Fibroblast of upper back skin (primary cell): ENCODE data around the gene EFCAB6.
A peak's percentile ranks its signal among the peaks of the same experiment; 100 is the strongest.

Source experiments
- DNase-seq: peaks from one replicate; pipeline ENCODE4 v3.0.0-alpha.2; 2013

Gene EFCAB6

DNA sequence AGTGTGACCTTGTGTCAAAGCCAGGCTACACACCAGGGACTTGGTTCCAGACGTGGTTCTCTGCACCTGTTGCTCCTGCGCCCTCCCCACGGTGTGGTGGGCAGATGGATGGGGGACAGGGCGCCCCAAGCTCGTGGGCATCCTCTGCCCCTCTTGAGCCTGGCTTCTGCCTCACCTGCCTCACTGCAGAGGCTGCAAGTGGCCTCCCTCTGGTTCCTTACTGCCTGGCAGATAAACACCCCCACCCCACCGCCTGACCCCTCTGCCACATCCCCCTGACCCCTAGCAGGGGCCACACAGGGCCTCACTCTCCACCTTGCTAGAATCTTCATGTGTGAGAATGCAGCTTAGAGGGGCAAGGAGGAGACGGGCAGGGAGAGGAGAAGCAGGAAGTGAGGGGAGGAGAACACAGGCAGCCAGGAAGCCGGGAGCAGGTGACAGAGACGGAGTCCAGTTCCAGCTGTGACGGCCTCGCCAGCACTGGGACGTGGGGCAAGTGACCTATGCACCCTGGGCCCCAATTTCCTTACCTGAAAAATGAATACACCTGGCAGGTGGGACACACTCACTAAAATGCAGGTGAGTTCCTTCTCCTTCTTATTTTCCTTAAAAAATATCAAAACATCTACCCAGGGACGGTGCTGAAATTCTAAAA, 178.3 kb downstream of the EFCAB6 start:
- DNase-seq: no peak

DNA sequence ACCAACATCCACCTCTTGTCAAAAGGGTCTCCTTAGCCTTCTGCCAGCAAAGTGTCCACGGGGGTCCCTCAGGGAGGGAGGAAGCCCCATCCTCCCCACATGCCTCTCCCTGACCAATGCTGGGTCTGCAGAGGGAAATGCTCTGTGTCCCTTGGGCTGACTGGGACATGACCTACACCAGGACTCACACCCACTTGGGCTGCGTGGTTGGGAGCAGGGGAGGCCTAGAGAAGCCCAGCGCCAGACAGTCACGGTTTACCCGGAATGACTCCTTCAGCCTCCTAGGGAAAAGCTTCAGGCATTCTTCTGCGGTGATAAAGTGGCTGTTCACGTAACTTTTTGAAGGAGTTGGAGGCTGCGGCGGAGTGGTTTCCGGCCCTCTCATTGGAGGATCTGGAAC, 180.3 kb downstream of the EFCAB6 start:
- no peak for DNase-seq

DNA sequence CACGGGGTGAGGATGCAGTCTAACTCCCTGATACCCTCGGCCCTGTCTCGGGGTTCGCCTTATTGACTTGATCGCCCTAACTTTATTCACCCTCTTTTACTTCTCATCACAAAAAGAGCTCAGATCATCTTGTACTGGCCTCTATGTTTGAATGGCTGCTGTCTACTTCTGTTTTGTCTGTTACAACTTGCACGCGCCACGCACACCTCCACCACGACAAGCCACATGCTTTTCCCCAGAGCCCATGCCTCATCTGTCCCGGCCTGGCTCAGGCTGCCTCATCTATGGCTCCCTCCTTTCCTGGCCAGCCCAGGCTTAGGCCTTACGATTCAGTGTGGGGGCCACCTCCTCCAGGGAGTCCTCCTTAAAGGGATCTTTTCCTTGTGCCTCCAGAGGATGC, 180.9 kb downstream of the EFCAB6 start:
- no peak for DNase-seq

DNA sequence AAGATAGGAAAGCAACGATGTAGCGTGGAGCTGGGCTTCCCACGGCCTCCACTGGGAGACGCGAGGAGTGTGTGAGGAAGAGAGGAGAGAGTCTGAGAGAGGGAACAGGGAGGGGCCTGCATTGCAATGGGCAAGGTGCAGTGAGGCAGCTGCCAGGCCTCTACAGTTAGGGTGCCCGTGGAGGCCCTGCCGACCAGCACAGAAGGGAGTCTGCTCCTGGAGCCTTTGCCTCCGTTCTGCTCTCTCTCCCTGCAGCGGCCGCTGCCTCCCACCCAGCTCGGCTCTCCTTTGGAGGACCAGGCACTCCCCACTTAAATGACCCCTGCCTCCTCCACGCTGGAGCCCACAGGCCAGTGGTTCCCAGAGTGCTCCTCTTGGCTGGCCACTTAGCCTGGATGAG, 181.7 kb downstream of the EFCAB6 start:
- DNase-seq: no peak

DNA sequence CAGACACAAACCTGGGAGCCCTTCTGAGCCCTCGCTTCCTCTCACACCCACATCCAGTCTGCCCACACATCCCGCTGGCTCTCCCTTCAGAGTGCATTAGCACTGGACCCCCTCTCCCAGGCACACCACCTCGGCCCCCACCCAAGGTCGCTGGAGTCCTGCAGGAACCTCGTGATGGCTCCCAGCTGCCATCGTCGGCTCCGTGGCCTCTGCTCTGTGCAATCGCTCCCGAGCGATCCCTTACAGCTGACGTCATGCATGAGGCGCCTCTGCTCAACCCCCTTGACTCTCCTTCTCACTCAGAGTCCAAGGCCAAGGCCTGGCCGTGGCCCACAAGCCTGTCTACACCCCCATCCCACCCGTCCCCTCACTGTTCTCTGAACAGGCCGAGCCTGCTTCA, 183.9 kb downstream of the EFCAB6 start:
- DNase-seq: no peak

DNA sequence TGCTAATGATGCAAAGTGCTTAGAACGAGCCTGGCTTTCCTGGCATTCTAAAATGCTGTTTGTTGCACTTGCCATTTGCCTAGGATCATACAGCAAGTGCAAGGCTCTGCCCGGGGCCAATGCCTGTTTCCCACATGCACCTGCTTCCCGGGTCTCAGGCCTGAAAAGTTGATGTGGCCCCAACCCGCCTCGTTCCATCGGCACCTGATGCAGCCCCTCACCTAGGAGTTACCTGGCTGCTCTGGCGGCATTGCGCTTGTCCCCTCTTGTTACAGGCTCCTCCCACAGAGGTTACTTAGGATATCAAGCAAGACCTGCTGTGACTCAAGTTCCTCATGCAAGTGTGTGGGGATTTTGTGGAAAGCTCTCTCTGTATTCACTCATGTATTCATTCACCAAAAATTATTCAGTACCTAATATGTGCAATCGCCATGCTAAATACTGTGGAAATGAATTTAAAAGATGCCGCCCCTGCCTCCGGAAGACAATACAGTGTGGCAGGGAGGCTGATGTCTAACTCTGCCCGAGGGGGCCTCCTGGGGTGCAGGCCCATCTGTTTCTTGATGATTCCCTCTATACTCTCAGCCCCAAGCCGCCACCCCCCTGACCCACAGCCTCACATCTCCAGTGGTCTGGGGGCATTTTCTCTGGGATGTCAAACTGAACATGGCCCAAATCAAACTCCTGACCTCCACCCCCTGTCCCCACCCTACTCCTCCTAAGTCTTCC, 184.5 kb downstream of the EFCAB6 start:
- DNase-seq: no peak

DNA sequence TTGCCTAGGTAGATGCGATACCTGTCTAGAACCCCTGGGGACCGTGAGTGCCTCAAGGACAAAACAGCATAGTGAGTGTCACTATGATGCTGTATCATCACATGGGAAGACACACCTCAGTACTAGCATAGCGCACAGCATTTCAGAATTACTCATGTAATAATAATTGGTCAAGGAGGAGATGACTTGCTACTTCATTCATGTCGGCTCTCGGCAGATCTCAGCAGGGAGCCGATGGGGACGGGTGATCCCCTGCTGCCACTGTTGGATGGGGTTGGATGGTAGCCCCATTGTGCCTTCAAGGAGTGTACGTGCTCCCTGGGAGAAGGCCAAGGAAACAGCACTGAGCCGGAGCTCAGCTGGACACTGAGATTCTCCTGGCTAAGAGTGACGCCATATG, 186.9 kb downstream of the EFCAB6 start:
- no peak for DNase-seq

DNA sequence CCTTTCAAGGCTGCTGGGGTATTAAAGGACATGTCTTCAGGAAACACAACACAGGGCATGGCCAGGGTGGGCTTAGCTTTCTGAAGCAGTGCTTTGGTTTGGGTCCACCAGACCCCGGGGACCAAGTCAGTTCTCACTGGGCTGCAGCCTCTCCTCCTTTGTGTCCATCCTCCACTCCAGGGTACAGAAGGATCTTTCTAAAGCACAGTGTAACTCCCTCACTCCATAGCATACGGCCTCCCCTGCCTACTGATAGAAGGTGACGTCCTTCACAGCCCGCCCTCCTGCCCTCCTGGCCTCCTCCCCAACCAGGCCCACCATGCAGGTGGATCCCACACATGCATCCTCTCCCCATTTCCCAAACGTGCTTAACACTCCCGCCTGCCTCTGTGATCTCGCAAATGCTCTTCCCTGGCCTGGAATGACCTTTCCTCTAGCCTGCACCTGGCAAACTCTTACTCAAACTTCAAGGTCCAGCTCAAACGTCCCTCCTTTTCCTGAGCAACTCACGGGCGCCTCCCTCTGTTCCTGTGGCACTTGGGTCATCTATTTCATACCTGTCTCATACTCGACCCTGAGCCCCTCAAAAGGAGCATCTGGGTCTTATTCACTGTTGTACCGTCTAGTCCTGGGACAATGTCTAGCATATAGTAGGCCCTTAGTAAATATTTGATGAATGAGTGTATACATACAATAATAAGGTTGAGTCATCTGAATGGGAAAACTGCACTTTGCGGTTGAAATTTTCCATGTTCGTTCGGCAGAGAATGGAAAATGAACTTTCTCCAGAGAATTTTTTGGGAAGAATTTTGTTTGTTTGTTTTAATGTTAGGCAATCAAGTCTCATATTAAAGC, 187.7 kb downstream of the EFCAB6 start:
- DNase-seq: peak; percentile 7

DNA sequence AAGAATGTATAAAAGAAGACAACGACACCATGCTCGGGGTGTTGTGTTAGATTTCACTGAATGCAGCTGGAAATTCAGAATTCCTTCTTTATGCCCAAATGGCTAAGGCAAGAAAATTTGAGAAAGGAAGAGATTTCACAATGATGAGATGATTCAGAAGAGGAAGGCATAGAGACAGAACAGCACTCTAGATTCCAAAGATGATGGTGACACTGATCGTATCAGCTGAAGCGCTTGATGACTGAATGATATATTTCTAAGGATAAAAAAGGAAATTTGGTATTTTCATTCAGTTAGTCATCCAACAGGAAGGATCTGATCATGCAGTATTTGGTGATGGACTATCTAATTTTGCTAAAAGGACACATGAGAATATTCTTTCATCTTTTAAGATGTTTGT, 189.2 kb downstream of the EFCAB6 start:
- DNase-seq: no peak

DNA sequence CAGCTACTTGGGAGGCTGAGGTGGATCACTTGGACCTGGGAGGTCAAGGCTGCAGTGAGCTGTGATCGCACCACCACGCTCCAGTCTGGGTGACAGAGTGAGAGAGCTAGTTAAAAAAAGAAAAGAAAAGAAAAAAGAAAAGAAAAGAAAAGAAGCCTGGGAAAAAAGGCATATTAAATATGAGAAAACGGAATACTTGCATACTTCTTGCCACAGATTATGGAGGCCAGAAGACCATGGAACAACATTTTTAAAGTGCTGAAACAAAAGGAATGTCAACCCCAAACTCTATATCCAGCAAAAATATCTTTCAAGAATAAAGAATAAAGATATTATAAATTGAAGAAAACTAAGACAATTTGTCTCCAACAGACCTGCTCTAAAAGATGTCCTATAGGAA, 191.9 kb downstream of the EFCAB6 start:
- DNase-seq: no peak

DNA sequence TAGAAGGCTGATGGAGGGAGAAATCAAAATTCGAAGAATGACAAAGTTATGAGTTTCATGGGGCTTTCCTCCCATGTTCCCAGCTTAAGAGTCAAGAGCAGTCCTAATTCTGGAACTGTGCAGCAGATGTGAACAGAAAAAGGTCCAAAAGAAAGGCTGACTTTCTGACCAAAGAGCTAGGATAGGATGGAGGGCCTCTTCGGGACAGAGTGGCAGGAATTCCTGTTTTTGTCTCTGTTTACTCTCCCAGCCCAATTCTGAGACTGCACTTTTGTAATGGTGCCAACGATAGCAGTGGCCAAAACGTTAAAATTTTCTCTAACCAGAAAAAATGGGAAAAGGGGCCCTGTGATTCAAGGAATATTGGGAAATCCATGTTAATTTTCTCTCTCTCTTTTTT, 193.6 kb downstream of the EFCAB6 start:
- DNase-seq: no peak

DNA sequence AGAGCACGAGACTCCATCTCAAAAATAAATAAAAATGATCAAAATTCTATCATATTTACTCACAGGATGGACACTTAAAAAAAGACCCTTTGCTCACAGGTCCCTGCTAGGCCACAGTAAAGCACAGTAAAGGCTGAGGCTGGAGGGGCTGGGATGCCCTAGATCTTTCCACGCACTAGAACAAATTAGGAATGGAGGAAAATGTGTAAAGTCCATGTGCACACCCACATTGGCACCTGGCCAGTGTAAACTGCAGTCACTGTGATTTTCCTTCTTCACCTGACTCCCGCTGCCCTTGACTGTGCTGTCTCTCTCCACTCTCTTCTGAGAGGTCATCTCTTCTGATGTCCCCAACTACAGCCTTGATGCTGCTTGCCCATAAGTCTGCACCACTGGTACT, 195.5 kb downstream of the EFCAB6 start:
- no peak for DNase-seq

DNA sequence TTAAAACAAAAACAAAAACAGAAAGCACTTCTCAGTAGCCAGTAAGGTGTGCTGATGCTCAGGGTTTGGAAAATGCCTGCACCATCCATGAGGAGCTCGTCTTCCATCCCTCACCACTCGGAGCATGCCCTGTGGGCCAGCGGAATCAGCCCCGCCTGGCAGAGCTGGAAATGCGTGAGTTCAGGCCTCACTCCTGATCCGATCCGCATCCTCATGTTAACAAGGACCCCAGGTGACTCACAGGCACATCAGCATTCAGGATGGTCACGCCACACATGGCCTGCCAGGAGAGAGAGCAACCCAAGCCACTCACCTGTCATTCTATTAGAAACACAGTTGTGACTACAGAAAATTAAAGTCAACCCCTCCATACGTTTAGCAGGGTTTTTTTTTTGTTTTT, 211.8 kb downstream of the EFCAB6 start:
- DNase-seq: no peak

DNA sequence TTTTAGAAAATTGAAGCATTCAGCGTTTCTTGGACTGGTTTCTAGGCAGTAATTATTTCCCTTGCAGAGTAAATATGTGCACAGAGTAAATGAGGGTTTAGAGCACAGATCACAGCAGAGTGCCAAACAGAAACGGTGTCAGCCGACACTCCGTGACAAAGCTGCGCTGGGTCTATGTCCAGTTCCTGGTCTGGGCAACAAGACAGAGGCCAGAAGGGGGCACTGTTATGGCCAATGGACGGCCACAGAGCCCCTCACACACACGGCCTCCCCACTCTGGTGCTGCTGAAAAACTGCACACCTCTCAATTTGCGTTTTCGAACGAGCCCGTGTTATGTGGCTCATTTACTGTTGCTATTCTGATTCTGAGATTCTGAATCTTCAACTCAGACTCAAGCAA, 219.6 kb downstream of the EFCAB6 start:
- DNase-seq: no peak

DNA sequence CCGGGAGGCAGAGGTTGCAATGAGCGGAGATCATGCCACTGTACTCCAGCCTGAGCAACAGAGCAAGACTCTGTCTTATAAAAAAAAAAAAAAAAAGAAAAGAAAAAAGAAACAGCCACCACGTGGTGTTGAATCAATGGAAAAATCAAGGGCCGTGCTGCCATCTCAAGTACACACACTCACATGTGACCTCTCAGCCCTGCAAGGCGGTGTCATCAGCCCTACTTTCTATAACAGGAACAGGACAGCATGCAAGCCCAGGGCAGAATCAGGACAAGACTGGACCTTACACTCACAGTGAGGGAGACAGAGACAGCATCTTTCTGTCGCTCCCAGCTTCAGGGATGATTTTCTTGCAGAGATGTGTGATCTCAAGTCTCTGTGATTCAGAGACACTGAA, 220.7 kb downstream of the EFCAB6 start:
- no peak for DNase-seq

DNA sequence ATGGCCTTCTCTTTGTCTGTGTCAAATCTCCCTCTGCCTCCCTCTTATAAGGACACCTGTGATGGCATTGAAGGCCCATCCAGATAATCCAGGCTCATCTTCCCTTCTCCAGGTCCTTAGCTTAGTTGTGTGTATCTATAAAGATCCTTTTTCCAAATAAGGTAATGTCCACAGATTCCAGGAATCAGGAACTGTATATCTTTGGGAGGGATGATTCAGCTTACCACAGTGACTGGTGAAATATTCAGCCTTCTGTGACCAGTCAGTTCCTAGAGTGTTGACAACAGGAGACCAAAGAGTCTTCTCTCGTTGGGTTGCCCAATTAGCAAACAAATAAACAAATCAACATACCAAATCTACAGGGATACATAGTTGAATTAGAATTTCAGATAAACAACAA, 224.5 kb downstream of the EFCAB6 start:
- DNase-seq: peak; percentile 12

DNA sequence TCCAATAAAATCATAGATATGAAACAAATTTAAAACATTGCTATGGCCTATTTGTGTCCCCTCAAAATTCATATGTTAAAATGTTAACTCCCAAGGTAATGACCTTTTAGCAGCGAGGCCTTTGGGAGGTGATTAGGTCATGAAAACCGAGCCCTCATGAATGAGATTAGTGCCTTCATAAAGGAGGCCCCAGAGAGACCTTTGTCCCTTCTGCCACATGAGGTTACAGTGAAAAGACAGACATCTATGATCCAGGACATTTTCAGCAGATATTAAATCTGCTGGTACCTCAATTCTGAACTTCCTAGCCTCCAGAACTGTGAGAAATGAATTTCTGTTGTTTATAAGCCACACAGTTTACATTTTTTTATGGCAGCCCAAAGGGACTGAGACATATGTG, 228.6 kb downstream of the EFCAB6 start:
- no peak for DNase-seq

DNA sequence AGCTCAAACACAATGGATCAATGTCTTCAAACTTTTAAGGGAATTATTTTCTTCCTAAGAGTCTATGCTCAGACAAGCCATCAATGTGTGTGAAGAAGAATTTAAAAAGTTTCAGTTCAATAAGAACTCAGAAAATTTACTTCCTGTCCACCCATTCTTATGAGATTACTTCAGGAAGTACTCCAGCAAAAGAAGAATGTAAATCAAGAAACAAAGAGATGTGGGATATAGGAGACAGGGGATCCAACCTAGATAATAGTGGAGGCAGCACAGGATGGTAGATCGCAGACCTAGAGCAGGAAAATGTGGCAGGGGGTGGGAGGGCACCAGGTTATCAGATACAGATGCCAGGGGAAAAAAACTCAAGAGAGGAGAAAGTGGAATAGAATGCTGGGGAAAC, 229.7 kb downstream of the EFCAB6 start:
- no peak for DNase-seq

DNA sequence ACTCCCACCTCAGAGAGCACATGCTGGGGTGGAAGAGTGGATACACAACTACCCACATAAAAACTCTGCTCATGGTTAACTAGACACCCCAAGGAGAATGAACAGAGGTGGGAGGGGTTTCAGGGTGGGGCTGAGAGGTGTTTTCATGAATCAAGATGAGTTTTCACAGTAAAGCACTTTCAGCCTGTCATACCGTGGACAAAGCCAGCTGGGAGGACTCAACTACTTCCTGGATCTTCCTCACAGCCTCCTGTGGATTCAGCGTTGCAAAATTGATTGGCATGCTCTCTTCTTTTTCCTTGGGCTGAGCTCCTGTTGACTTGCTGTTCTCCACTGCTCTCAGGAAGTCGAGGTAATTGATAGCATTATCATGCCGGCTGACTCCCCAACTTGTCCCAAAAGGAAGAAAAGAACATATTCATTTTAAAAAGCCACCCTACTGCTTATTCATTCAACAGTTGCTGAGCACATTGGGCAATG, 231.8 kb downstream of the EFCAB6 start:
- no peak for DNase-seq

DNA sequence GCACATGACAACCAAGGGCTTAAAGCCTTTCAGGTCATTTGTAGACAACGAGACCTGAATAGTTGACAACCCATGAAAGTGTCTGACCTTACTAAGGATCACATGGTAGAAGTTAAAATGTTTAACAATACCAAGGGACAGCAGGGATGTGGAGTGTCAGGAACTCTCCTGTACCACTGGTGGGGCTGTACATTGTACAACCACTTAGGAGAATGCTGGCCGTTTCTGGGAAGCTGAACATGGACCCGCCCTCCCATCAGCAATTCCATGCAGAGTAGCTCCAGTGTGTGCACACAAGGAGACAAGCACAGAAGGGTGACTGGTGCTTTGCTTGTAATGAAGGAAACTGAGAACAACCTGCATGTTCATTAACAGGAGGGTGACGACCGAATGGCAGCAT, 237.4 kb downstream of the EFCAB6 start:
- DNase-seq: no peak

DNA sequence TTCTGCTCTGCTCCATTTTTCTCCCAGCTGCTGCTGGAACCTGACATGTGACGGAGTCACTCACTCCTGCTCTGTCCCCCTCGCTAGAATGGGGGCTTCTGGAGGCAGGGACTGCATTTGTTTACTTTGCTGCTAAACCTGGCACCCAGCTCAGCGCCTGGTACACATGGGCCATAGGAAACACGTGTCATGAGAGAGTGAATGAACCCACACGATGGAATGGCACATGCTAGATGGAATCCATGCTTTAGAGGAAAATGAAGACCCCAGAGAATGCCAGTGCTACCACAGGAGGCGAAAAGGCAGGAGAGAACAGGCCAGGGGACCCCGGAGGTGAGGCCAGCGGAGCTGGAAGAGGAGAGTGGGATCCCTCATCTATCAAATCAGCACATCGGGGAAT, 239.4 kb downstream of the EFCAB6 start:
- DNase-seq: no peak

DNA sequence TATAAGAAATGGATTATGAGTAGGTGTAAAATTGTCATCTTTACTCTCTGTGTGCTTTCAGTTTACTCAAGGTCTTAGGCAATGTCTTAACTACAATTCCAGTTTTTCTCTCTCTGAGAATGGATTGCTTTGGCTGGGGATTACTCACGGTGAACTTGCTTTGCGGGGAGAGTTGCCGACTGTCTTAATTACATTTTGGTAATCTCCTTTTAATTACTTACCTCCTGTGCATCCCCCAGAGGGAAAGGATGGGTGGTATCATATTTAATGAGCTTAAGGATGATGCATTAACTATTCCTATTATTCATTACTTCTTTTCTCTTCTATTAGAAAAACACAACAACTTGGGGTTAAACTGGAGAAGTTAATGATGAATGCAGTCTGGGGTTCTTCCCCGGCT, 240.9 kb downstream of the EFCAB6 start:
- DNase-seq: no peak

DNA sequence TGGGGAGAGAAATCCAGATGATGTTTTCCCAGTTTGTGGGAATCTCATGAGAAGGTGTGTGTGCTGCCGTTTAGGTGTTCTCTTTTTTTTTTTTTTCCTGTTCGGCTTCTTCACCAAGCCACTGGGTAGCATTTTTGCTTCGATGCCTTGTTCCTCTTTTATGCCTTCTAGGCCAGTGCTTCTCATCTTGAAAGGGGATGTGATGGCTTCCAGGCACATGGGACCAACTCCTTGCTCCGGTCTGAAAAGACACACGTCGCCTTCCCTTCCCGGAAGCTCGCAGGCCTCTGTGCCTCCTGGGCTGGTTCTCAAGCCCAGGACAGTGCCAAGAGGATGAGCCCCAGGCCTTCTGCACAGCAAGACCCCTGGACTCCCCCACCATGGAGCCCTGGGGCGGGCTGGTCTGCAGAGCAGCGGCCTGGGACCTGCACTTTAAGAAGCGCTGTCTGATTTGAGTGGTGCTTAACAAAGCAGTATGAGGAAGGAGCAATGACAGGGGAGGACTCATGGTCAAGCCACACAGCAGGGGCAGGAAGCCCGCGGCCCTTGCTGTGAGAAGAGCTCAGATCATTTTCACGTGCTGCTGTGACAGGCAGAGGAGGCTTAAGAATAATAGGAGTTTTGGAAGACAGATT, 241.5 kb downstream of the EFCAB6 start:
- no peak for DNase-seq
